ENCODE results near the gene EGR1. TPM values are rescaled to one million over a fixed set of nuclear protein-coding genes. Genes with fewer than 3 reads are reported as not detected.
A peak's percentile ranks its signal among the peaks of the same experiment; 100 is the strongest.

Gene EGR1
- total and polyA plus RNA-seq, 4 experiments from 2014 or later = 1.1 to 1.4 (median 1.1) TPM; not detected in 1

GRCh38 chr5:138466125-138466899 lies 1.0 kb downstream of the EGR1 start:
- peaks cover 3 to 10% of the 10 kb centered on the region in 2 donors for H3K36me3 Mint-ChIP-seq
- POLR2A ChIA-PET (ENCODE audit: partially characterized antibody) = interaction anchor here (0.6 to 4.7 kb wide), 8 partner anchors 12 to 128 kb away, joined by 3 to 55 read pairs (median 14); partner anchors contain the start of genes ETF1, FAM53C and HSPA9
- peak overlapping the region; percentile 90 for H3K27ac ChIP-seq (ENCODE audit: low read depth, low read length)
- H3K9me3 Mint-ChIP-seq = peaks cover 0 to 4% (median 0%) of the 10 kb centered on the region in 8 donors
- H3K36me3 ChIP-seq (ENCODE audit: insufficient read depth, low read length) = no peaks in the 10 kb centered on the region
- intact Hi-C loops (cut with micrococcal nuclease) = no loop called here
- no peaks in the 10 kb centered on the region for H3K27me3 Mint-ChIP-seq
- H3K27ac Mint-ChIP-seq = peak overlapping the region in 4 of 7 donors; percentile 27 to 89 (median 74)
- H3K4me3 ChIP-seq (ENCODE audit: low read length in 2 of 2) = peak overlapping the region; percentile 17 to 85
- H3K27me3 ChIP-seq (ENCODE audit: insufficient read depth, low read length) = no peaks in the 10 kb centered on the region
- H3K4me1 ChIP-seq (ENCODE audit: insufficient read depth, low read length) = peaks cover 31% of the 10 kb centered on the region
- peak in 1 of 5 donors; percentile 9 for DNase-seq
- H3K9me3 ChIP-seq (ENCODE audit: control insufficient read depth in 1 of 2, low read length in 2 of 2) = no peaks in the 10 kb centered on the region
- peak overlapping the region; percentile 82 to 92 (median 87) for H3K4me3 Mint-ChIP-seq
- CTCF ChIA-PET (ENCODE audit: partially characterized antibody) = interaction anchor here (1.2 to 21.4 kb wide), 8 partner anchors 16 to 122 kb away, joined by 3 to 507 read pairs (median 8); partner anchors contain the start of genes ETF1 and KDM3B
- peaks cover 13 to 42% (median 24%) of the 10 kb centered on the region in 4 donors for H3K4me1 Mint-ChIP-seq

DNA sequence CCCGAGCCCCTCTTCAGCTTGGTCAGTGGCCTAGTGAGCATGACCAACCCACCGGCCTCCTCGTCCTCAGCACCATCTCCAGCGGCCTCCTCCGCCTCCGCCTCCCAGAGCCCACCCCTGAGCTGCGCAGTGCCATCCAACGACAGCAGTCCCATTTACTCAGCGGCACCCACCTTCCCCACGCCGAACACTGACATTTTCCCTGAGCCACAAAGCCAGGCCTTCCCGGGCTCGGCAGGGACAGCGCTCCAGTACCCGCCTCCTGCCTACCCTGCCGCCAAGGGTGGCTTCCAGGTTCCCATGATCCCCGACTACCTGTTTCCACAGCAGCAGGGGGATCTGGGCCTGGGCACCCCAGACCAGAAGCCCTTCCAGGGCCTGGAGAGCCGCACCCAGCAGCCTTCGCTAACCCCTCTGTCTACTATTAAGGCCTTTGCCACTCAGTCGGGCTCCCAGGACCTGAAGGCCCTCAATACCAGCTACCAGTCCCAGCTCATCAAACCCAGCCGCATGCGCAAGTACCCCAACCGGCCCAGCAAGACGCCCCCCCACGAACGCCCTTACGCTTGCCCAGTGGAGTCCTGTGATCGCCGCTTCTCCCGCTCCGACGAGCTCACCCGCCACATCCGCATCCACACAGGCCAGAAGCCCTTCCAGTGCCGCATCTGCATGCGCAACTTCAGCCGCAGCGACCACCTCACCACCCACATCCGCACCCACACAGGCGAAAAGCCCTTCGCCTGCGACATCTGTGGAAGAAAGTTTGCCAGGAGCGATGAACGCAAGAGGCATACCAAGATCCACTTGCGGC lies 1.8 kb downstream of the EGR1 start:
- H3K9me3 Mint-ChIP-seq = peaks cover 0 to 4% (median 0%) of the 10 kb centered on the region in 8 donors
- ChIA-PET POLR2A (ENCODE audit: partially characterized antibody) (interaction anchor here (2.2 to 4.7 kb wide), 2 partner anchors 23 to 76 kb away, joined by 11 to 55 read pairs; partner anchors contain the start of gene ETF1), CTCF (ENCODE audit: partially characterized antibody) (interaction anchor here (1.2 to 21.4 kb wide), 3 partner anchors 17 to 123 kb away, joined by 3 to 507 read pairs (median 46); no protein-coding TSS in a partner anchor)
- Histone ChIP-seq H3K36me3 (ENCODE audit: insufficient read depth, low read length) (no peaks in the 10 kb centered on the region), H3K9me3 (ENCODE audit: control insufficient read depth in 1 of 2, low read length in 2 of 2) (no peaks in the 10 kb centered on the region), H3K27ac (ENCODE audit: low read depth, low read length) (no peak overlapping the region), H3K27me3 (ENCODE audit: insufficient read depth, low read length) (no peaks in the 10 kb centered on the region), H3K4me1 (ENCODE audit: insufficient read depth, low read length) (peaks cover 31% of the 10 kb centered on the region), H3K4me3 (ENCODE audit: low read length in 2 of 2) (peak overlapping the region in 1 of 2 donors; percentile 85)
- H3K27ac Mint-ChIP-seq = peak overlapping the region; percentile 27 to 90 (median 68)
- H3K27me3 Mint-ChIP-seq = no peaks in the 10 kb centered on the region
- H3K36me3 Mint-ChIP-seq = peaks cover 3 to 10% of the 10 kb centered on the region in 2 donors
- no peak for DNase-seq
- intact Hi-C loops (cut with micrococcal nuclease) = no loop called here
- peak overlapping the region; percentile 79 to 92 (median 87) for H3K4me3 Mint-ChIP-seq
- peaks cover 13 to 35% (median 24%) of the 10 kb centered on the region in 4 donors for H3K4me1 Mint-ChIP-seq

DNA sequence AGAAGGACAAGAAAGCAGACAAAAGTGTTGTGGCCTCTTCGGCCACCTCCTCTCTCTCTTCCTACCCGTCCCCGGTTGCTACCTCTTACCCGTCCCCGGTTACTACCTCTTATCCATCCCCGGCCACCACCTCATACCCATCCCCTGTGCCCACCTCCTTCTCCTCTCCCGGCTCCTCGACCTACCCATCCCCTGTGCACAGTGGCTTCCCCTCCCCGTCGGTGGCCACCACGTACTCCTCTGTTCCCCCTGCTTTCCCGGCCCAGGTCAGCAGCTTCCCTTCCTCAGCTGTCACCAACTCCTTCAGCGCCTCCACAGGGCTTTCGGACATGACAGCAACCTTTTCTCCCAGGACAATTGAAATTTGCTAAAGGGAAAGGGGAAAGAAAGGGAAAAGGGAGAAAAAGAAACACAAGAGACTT lies 2.4 kb downstream of the EGR1 start:
- Histone ChIP-seq H3K36me3 (ENCODE audit: insufficient read depth, low read length) (no peaks in the 10 kb centered on the region), H3K27me3 (ENCODE audit: insufficient read depth, low read length) (no peaks in the 10 kb centered on the region), H3K4me1 (ENCODE audit: insufficient read depth, low read length) (peaks cover 31% of the 10 kb centered on the region), H3K4me3 (ENCODE audit: low read length in 2 of 2) (no peak overlapping the region), H3K27ac (ENCODE audit: low read depth, low read length) (no peak overlapping the region), H3K9me3 (ENCODE audit: control insufficient read depth in 1 of 2, low read length in 2 of 2) (no peaks in the 10 kb centered on the region)
- H3K9me3 Mint-ChIP-seq = peaks cover 0 to 4% (median 0%) of the 10 kb centered on the region in 8 donors
- intact Hi-C loops (cut with micrococcal nuclease) = no loop called here
- H3K27me3 Mint-ChIP-seq = no peaks in the 10 kb centered on the region
- DNase-seq = no peak
- peaks cover 3 to 10% of the 10 kb centered on the region in 2 donors for H3K36me3 Mint-ChIP-seq
- H3K4me1 Mint-ChIP-seq = peaks cover 13 to 35% (median 24%) of the 10 kb centered on the region in 4 donors
- peak overlapping the region in 5 of 7 donors; percentile 48 to 90 (median 84) for H3K27ac Mint-ChIP-seq
- CTCF ChIA-PET (ENCODE audit: partially characterized antibody) = interaction anchor here (21.4 kb wide), 1 partner anchor 31 kb away, joined by 507 read pairs; no protein-coding TSS in a partner anchor
- POLR2A ChIA-PET (ENCODE audit: partially characterized antibody) = no interaction called here
- H3K4me3 Mint-ChIP-seq = peak overlapping the region; percentile 37 to 92 (median 86)

GRCh38 chr5:138468133-138468965 lies 3.1 kb downstream of the EGR1 start:
- H3K36me3 ChIP-seq (ENCODE audit: insufficient read depth, low read length) = no peaks in the 10 kb centered on the region
- ChIA-PET POLR2A (ENCODE audit: partially characterized antibody) (interaction anchor here (1.0 kb wide), 1 partner anchor 25 kb away, joined by 3 read pairs; no protein-coding TSS in a partner anchor), CTCF (ENCODE audit: partially characterized antibody) (interaction anchor here (0.8 to 0.9 kb wide), 2 partner anchors 18 to 32 kb away, joined by 4 to 5 read pairs; no protein-coding TSS in a partner anchor)
- Mint-ChIP-seq H3K27me3 (no peaks in the 10 kb centered on the region), H3K4me1 (peaks cover 13 to 34% (median 23%) of the 10 kb centered on the region in 4 donors), H3K36me3 (peaks cover 3 to 10% of the 10 kb centered on the region in 2 donors), H3K27ac (peak overlapping the region in 3 of 7 donors; percentile 27 to 89 (median 75)), H3K9me3 (peaks cover 0 to 4% (median 0%) of the 10 kb centered on the region in 8 donors), H3K4me3 (peak overlapping the region; percentile 4 to 92 (median 42))
- intact Hi-C loops (cut with micrococcal nuclease) = no loop called here
- H3K27me3 ChIP-seq (ENCODE audit: insufficient read depth, low read length) = no peaks in the 10 kb centered on the region
- H3K27ac ChIP-seq (ENCODE audit: low read depth, low read length) = no peak overlapping the region
- DNase-seq = no peak
- H3K4me1 ChIP-seq (ENCODE audit: insufficient read depth, low read length) = peaks cover 27% of the 10 kb centered on the region
- H3K4me3 ChIP-seq (ENCODE audit: low read length in 2 of 2) = no peak overlapping the region
- no peaks in the 10 kb centered on the region for H3K9me3 ChIP-seq (ENCODE audit: control insufficient read depth in 1 of 2, low read length in 2 of 2)

DNA sequence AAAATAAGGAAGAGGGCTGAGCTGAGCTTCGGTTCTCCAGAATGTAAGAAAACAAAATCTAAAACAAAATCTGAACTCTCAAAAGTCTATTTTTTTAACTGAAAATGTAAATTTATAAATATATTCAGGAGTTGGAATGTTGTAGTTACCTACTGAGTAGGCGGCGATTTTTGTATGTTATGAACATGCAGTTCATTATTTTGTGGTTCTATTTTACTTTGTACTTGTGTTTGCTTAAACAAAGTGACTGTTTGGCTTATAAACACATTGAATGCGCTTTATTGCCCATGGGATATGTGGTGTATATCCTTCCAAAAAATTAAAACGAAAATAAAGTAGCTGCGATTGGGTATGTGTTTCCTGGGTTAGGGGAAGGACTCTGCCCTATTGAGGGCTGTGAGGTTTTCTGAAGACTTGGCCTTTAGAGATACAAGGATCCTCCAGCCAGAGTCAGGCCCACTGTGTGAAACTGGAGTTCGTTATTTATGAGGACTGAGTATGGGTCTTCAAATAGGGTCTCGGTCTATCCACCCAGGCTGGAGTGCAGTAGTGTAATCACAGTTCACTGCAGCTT lies 3.8 kb downstream of the EGR1 start:
- Histone ChIP-seq H3K27ac (ENCODE audit: low read depth, low read length) (no peak overlapping the region), H3K4me1 (ENCODE audit: insufficient read depth, low read length) (peaks cover 22% of the 10 kb centered on the region), H3K36me3 (ENCODE audit: insufficient read depth, low read length) (no peaks in the 10 kb centered on the region), H3K4me3 (ENCODE audit: low read length in 2 of 2) (no peak overlapping the region), H3K27me3 (ENCODE audit: insufficient read depth, low read length) (no peaks in the 10 kb centered on the region), H3K9me3 (ENCODE audit: control insufficient read depth in 1 of 2, low read length in 2 of 2) (no peaks in the 10 kb centered on the region)
- Mint-ChIP-seq H3K36me3 (peaks cover 3 to 10% of the 10 kb centered on the region in 2 donors), H3K27me3 (no peaks in the 10 kb centered on the region), H3K9me3 (peaks cover 0 to 4% (median 0%) of the 10 kb centered on the region in 8 donors), H3K4me1 (peaks cover 13 to 29% (median 21%) of the 10 kb centered on the region in 4 donors), H3K27ac (peak overlapping the region in 2 of 7 donors; percentile 75 to 89), H3K4me3 (peak overlapping the region in 2 of 8 donors; percentile 12 to 62)
- CTCF ChIA-PET (ENCODE audit: partially characterized antibody) = interaction anchor here (0.8 to 0.9 kb wide), 2 partner anchors 19 to 31 kb away, joined by 4 to 5 read pairs; no protein-coding TSS in a partner anchor
- intact Hi-C loops (cut with micrococcal nuclease) = no loop called here
- DNase-seq = no peak
- POLR2A ChIA-PET (ENCODE audit: partially characterized antibody) = interaction anchor here (1.0 kb wide), 1 partner anchor 24 kb away, joined by 3 read pairs; no protein-coding TSS in a partner anchor
